SK-N-SH (cell line): Measurements from ENCODE around the gene DNASE2B. TPM values are rescaled to one million over a fixed set of nuclear protein-coding genes. Genes with fewer than 3 reads are reported as not detected.

Source experiments
- CTCF ChIA-PET: fragments of 300-600, 350-600 bp; formaldehyde crosslinking; extraction: SDS; loops from one replicate; lab custom pipeline; 2021; lab: Yijun Ruan, JAX
- POLR2A ChIA-PET: fragments of 350-600 bp; sonication (Branson Sonifier 250); formaldehyde crosslinking; extraction: SDS; loops from one replicate; lab custom pipeline; 2020; ENCODE audit warnings: antibody characterized with exemption, inconsistent platforms; lab: Yijun Ruan, JAX
- DNase-seq: peaks from one replicate; pipeline ENCODE4 v3.0.0; 2012
- H2AFZ ChIP-seq: fragments of 200-600 bp; sonication (generic); 2 replicates; pipeline ENCODE4 v1.8.1; 2016; ENCODE audit warnings: antibody characterized with exemption, mild to moderate bottlenecking, low read depth
- H3F3A ChIP-seq: fragments of 200-600 bp; sonication (generic); replicated peaks from 2 replicates; pipeline ENCODE3; 2016; ENCODE audit warnings: antibody characterized with exemption, mild to moderate bottlenecking; ENCODE audit not compliant: insufficient read depth
- H3K27ac ChIP-seq, 2 experiments: fragments of 200-500 bp in 1 of 2; fragments of 200-600 bp in 1 of 2; sonication (Bioruptor generic) in 1 of 2; sonication (generic), shearing (Covaris generic) in 1 of 2; 2 replicates each; pipeline versions ENCODE4 v1.5.1 to v1.6.1; 2014 to 2016; ENCODE audit warnings: low read depth in 2 of 2, inconsistent platforms in 1 of 2, low read length in 1 of 2, mild to moderate bottlenecking in 1 of 2, mixed read lengths in 1 of 2
- H3K27me3 ChIP-seq: fragments of 200-600 bp; sonication (generic), shearing (Covaris generic); 2 replicates; pipeline ENCODE4 v1.6.1; 2016; ENCODE audit warnings: mixed run types; ENCODE audit not compliant: insufficient read depth
- H3K36me3 ChIP-seq, 2 experiments: fragments of 200-500 bp in 1 of 2; fragments of 200-600 bp in 1 of 2; sonication (Bioruptor generic) in 1 of 2; sonication (generic) in 1 of 2; replicated peaks in 1 of 2; 2 replicates each; pipeline versions ENCODE3 to v1.5.1; 2014 to 2016; ENCODE audit warnings: low read length in 1 of 2, mild to moderate bottlenecking in 1 of 2; ENCODE audit not compliant: insufficient read depth in 2 of 2, control insufficient read depth in 1 of 2
- H3K4me1 ChIP-seq, 2 experiments: fragments of 200-500 bp in 1 of 2; fragments of 200-600 bp in 1 of 2; sonication (Bioruptor generic) in 1 of 2; sonication (generic), shearing (Covaris generic) in 1 of 2; 2 replicates each; pipeline versions ENCODE4 v1.5.1 to v1.6.1; 2014 to 2016; ENCODE audit warnings: low read depth in 1 of 2, low read length in 1 of 2, mixed run types in 1 of 2; ENCODE audit not compliant: insufficient read depth in 2 of 2, control insufficient read depth in 1 of 2
- H3K4me2 ChIP-seq: fragments of 200-600 bp; sonication (generic), shearing (Covaris generic); 2 replicates; pipeline ENCODE4 v1.6.1; 2017; ENCODE audit warnings: mixed run types
- H3K4me3 ChIP-seq, 2 experiments: fragments of 200-500 bp in 1 of 2; fragments of 200-600 bp in 1 of 2; sonication (Bioruptor generic) in 1 of 2; sonication (generic), shearing (Covaris generic) in 1 of 2; 2 replicates each; pipeline versions ENCODE4 v1.5.1 to v1.8.1; 2014 to 2016; ENCODE audit warnings: low read depth in 2 of 2, inconsistent platforms in 1 of 2, low read length in 1 of 2, mild to moderate bottlenecking in 1 of 2, mixed read lengths in 1 of 2, moderate library complexity in 1 of 2
- H3K79me2 ChIP-seq: fragments of 200-600 bp; sonication (generic); 2 replicates; pipeline ENCODE4 v1.8.1; 2017; ENCODE audit warnings: mild to moderate bottlenecking; ENCODE audit not compliant: insufficient read depth
- H3K9ac ChIP-seq: fragments of 200-600 bp; sonication (generic); 2 replicates; pipeline ENCODE4 v1.6.1; 2017; ENCODE audit warnings: mixed run types
- H3K9me2 ChIP-seq: fragments of 200-600 bp; sonication (generic); 2 replicates; pipeline ENCODE4 v1.6.1; 2017; ENCODE audit warnings: mixed run types
- H3K9me3 ChIP-seq: fragments of 200-600 bp; sonication (generic); 2 replicates; pipeline ENCODE4 v1.6.1; 2017; ENCODE audit warnings: mixed run types, mild to moderate bottlenecking, moderate library complexity
- H4K20me1 ChIP-seq: fragments of 200-600 bp; sonication (generic); 2 replicates; pipeline ENCODE4 v1.6.1; 2017; ENCODE audit warnings: mild to moderate bottlenecking, mixed run types; ENCODE audit not compliant: insufficient read depth
- EP300 ChIP-seq, 2 experiments: IDR thresholded peaks; 2 replicates each; pipeline versions ENCODE4 v1.4.0 to v1.6.1; 2012; ENCODE audit warnings: borderline replicate concordance in 1 of 2, low read depth in 1 of 2, low read length in 1 of 2
- FOSL2 ChIP-seq: IDR thresholded peaks from 2 replicates; pipeline ENCODE4 v1.4.0; 2012; ENCODE audit warnings: low read depth, mild to moderate bottlenecking, moderate library complexity, borderline replicate concordance
- JUND ChIP-seq: IDR thresholded peaks from 2 replicates; pipeline ENCODE4 v1.4.0; 2012
- NFIC ChIP-seq: IDR thresholded peaks from 2 replicates; pipeline ENCODE4 v1.4.0; 2012; ENCODE audit warnings: borderline replicate concordance
- NRF1 ChIP-seq: IDR thresholded peaks from 2 replicates; pipeline ENCODE4 v1.6.1; 2012; ENCODE audit warnings: low read depth, mild to moderate bottlenecking, low read length
- PBX3 ChIP-seq: IDR thresholded peaks from 2 replicates; pipeline ENCODE4; 2012
- RCOR1 ChIP-seq: fragments of 150-350 bp; IDR thresholded peaks from 2 replicates; pipeline ENCODE4 v1.6.1; 2017; ENCODE audit warnings: antibody characterized with exemption, low read length
- RXRA ChIP-seq: IDR thresholded peaks from 2 replicates; pipeline ENCODE4 v1.4.0; 2012; ENCODE audit warnings: low read depth, mild to moderate bottlenecking, borderline replicate concordance
- TCF12 ChIP-seq: IDR thresholded peaks from 2 replicates; pipeline ENCODE4 v1.4.0; 2012
- TEAD4 ChIP-seq: IDR thresholded peaks from 2 replicates; pipeline ENCODE4 v1.4.0; 2012; ENCODE audit warnings: mild to moderate bottlenecking, borderline replicate concordance; ENCODE audit not compliant: insufficient read depth
- WGBS: methylation state at CpG from one replicate; pipeline ENCODE4 v1.1.6; 2017; ENCODE audit warnings: low lambda C conversion rate; 5-methylcytosine and 5-hydroxymethylcytosine counted together
- polyA plus RNA-seq, 3 experiments: library from polyadenylated mRNA; depleted of rRNA; stranded (reverse); fragments of >200 nt; gene quantifications; 2 replicates each; pipeline ENCODE4 v1.2.3, GENCODE V29; 2012

The DNASE2B gene
- polyA plus RNA-seq, 1 of the 3 experiments (the other 2 are of a cell fraction), result 0.03 TPM

GRCh38 chr1:84377480-84378095 is 20.7 kb upstream of the DNASE2B start:
- POLR2A ChIA-PET, result no interaction called here

GRCh38 chr1:84379138-84379916 is 19.0 kb upstream of the DNASE2B start:
- Histone ChIP-seq H3K36me3 (no peaks in the 10 kb centered on the region), H3K4me2 (no peak overlapping the region), H3K9ac (no peak overlapping the region), H3K9me3 (no peaks in the 10 kb centered on the region), H3K9me2 (no peaks in the 10 kb centered on the region), H2AFZ (no peak overlapping the region; the same call in 1 of the 2 replicates), H3K4me3 (no peak overlapping the region), H3K27me3 (no peaks in the 10 kb centered on the region), H4K20me1 (no peaks in the 10 kb centered on the region), H3F3A (no peaks in the 10 kb centered on the region), H3K79me2 (no peaks in the 10 kb centered on the region), H3K27ac (no peak overlapping the region), H3K4me1 (peaks cover 8 to 19% of the 10 kb centered on the region in 2 experiments)
- POLR2A ChIA-PET, result no interaction called here
- no peak for DNase-seq
- CTCF ChIA-PET, result interaction anchor here (0.7 kb wide), 1 partner anchor 215 kb away, joined by 3 read pairs; no protein-coding TSS in a partner anchor
- WGBS, result 89% methylated on average over 4 of the region's 4 CpGs
- TF ChIP-seq RCOR1, result no peak
- TF ChIP-seq FOSL2, result peak; percentile 9; the same call in 1 of the 2 replicates
- no peak for TF ChIP-seq NFIC
- TF ChIP-seq TCF12, result peak; percentile 4; the same call in 1 of the 2 replicates
- no peak for TF ChIP-seq JUND

More at GRCh38 chr1:84377480-84378095, 20.7 kb upstream of the DNASE2B start:
- Histone ChIP-seq H3K36me3 (no peaks in the 10 kb centered on the region), H3K27me3 (no peaks in the 10 kb centered on the region), H3K4me1 (peaks cover 8 to 19% of the 10 kb centered on the region in 2 experiments), H3F3A (no peaks in the 10 kb centered on the region), H3K9me2 (no peaks in the 10 kb centered on the region), H3K4me2 (peak overlapping the region; percentile 42), H3K9ac (no peak overlapping the region), H3K9me3 (no peaks in the 10 kb centered on the region), H3K27ac (peak overlapping the region; percentile 25 to 29; a peak in 3 of 4 replicates), H3K79me2 (no peaks in the 10 kb centered on the region), H4K20me1 (no peaks in the 10 kb centered on the region), H3K4me3 (no peak overlapping the region), H2AFZ (no peak overlapping the region)
- no peak for DNase-seq
- CTCF ChIA-PET, result interaction anchor here (0.6 kb wide), 1 partner anchor 23 kb away, joined by 4 read pairs; no protein-coding TSS in a partner anchor
- TF ChIP-seq PBX3 (peak; percentile 52; the same call in 1 of the 2 replicates), EP300 (IDR thresholded peaks at IDR 0.05; ENCODE audit: borderline replicate concordance in 1 of 2, low read depth in 1 of 2, low read length in 1 of 2) (peak; percentile 18 to 40; a peak in 1 of 4 replicates), FOSL2 (peak; percentile 82), JUND (peak; percentile 72), NFIC (peak; percentile 72), TCF12 (peak; percentile 76; the same call in 1 of the 2 replicates), RXRA (no peak), TEAD4 (0 out of 2 replicates have a peak, but pooled peaks have one; percentile 51), NRF1 (no peak)
- WGBS, result 25% methylated on average over 3 of the region's 3 CpGs
